Hippocampal formation (tissue), 2 donors: ENCODE measurements around the gene PLEKHA7.
A peak's percentile ranks its signal among the peaks of the same experiment; 100 is the strongest.

Experiments
- DNase-seq, 2 donors: peaks; one replicate each; lab custom pipeline; 2025; lab: John Stamatoyannopoulos, UW

Gene PLEKHA7

GRCh38 chr11:16841481-16841880 is 172.7 kb downstream of the PLEKHA7 start:
- no peak for DNase-seq

GRCh38 chr11:16840951-16841350 is 173.3 kb downstream of the PLEKHA7 start:
- no peak for DNase-seq

GRCh38 chr11:16839821-16840220 is 174.4 kb downstream of the PLEKHA7 start:
- DNase-seq, result no peak

GRCh38 chr11:16834384-16834783 is 179.8 kb downstream of the PLEKHA7 start:
- DNase-seq, result no peak

- no peak for DNase-seq
Measured at GRCh38 chr11:16833026-16833425, 181.2 kb downstream of the PLEKHA7 start.

GRCh38 chr11:16832193-16832539 is 182.0 kb downstream of the PLEKHA7 start:
- no peak for DNase-seq

GRCh38 chr11:16831316-16832192 is 182.7 kb downstream of the PLEKHA7 start:
- DNase-seq, result no peak

- no peak for DNase-seq
Measured at GRCh38 chr11:16827139-16827538, 187.1 kb downstream of the PLEKHA7 start.

GRCh38 chr11:16825968-16826367 is 188.2 kb downstream of the PLEKHA7 start:
- no peak for DNase-seq

GRCh38 chr11:16825101-16825500 is 189.1 kb downstream of the PLEKHA7 start:
- no peak for DNase-seq

- peak; percentile 56 to 72 for DNase-seq
Measured at GRCh38 chr11:16820324-16821092, 193.7 kb downstream of the PLEKHA7 start.

- no peak for DNase-seq
Measured at GRCh38 chr11:16818284-16818683, 195.9 kb downstream of the PLEKHA7 start.

GRCh38 chr11:16817351-16817750 is 196.9 kb downstream of the PLEKHA7 start:
- DNase-seq, result peak in 1 of 2 donors; percentile 34

GRCh38 chr11:16816358-16817270 is 197.6 kb downstream of the PLEKHA7 start:
- no peak for DNase-seq

- DNase-seq, result peak in 1 of 2 donors; percentile 53
Measured at GRCh38 chr11:16815047-16815767, 199.0 kb downstream of the PLEKHA7 start.

GRCh38 chr11:16814410-16815046 is 199.7 kb downstream of the PLEKHA7 start:
- no peak for DNase-seq

GRCh38 chr11:16813126-16813525 is 201.1 kb downstream of the PLEKHA7 start:
- no peak for DNase-seq

GRCh38 chr11:16812274-16812673 is 201.9 kb downstream of the PLEKHA7 start:
- no peak for DNase-seq

GRCh38 chr11:16811136-16812020 is 202.8 kb downstream of the PLEKHA7 start:
- no peak for DNase-seq
